Measurements from ENCODE around the gene FOXL1. TPM values are rescaled to one million over a fixed set of nuclear protein-coding genes. Genes with fewer than 3 reads are reported as not detected.

FOXL1 gene
- total RNA-seq, 1 experiment from 2014 or later = 7.5 TPM

DNA sequence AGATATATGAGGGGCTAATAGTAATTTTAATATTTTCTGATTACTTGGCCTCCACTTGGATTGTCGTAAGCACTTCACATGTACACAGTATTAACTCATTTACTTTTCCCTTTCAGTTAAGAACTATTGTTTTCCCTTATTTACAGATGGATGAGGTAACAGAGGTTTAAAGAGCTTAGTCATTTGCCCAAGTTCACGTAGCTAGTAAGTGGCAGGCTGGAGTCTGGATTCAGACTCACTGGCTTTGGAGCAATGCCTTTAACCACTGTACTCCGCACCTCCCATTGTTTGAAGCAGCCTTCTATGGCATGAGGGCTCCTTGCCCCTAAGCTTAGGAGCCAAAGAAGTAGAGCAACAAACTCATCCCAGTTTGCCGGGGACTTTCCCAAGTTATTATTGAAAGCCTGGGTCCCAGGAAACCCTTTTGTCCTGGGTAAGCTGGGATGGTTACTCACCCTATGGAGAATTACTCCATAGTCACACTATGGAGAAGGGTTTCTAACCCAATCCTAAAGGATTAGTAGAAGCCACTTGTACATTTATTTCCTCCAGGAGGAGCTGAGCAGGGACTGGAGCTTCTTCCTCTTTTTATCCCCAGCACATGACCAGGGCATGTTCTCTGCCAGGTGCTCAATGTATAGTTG lies 12.3 kb downstream of the FOXL1 start:
- Histone ChIP-seq H3K9me3 (ENCODE audit: control insufficient read depth in 1 of 2, insufficient read depth in 1 of 2, low read depth in 1 of 2, low read length in 2 of 2) (no peaks in the 10 kb centered on the region), H3K27ac (ENCODE audit: low read depth, low read length) (no peak overlapping the region)
- intact Hi-C loops (cut with micrococcal nuclease) = no loop called here

GRCh38 chr16:86591270-86591669 lies 12.9 kb downstream of the FOXL1 start:
- no peak overlapping the region for H3K4me3 ChIP-seq (replicated peaks in 1 of 2; ENCODE audit: low read depth in 1 of 2, low read length in 2 of 2)
- H3K9me3 ChIP-seq (ENCODE audit: control insufficient read depth in 1 of 2, insufficient read depth in 1 of 2, low read depth in 1 of 2, low read length in 2 of 2) = no peaks in the 10 kb centered on the region
- CTCF ChIA-PET = no interaction called here
- TF ChIP-seq EZH2 (IDR thresholded peaks at IDR 0.05) (no peak), TCF7L2 (IDR thresholded peaks at IDR 0.05; ENCODE audit: borderline replicate concordance, extremely low read depth, insufficient read depth, insufficient read length) (no peak), SIN3A (IDR thresholded peaks at IDR 0.05; ENCODE audit: low read depth) (no peak), POLR2AphosphoS5 (IDR thresholded peaks at IDR 0.05; ENCODE audit: low read depth, low read length) (no peak), ELF1 (IDR thresholded peaks at IDR 0.05; ENCODE audit: borderline replicate concordance, low read depth) (no peak), CTCF (IDR thresholded peaks at IDR 0.05 in 2 of 3, conservative IDR thresholded peaks at IDR 0.05 in 1 of 3; ENCODE audit: borderline replicate concordance in 1 of 3, insufficient read depth in 1 of 3, low read depth in 2 of 3, low read length in 2 of 3) (no peak), JUND (IDR thresholded peaks at IDR 0.05) (no peak), SP1 (IDR thresholded peaks at IDR 0.05; ENCODE audit: low read depth) (no peak), CBX3 (IDR thresholded peaks at IDR 0.05; ENCODE audit: low read depth) (no peak), RAD21 (IDR thresholded peaks at IDR 0.05; ENCODE audit: low read depth) (no peak), REST (IDR thresholded peaks at IDR 0.05; ENCODE audit: low read depth) (no peak), FOSL1 (IDR thresholded peaks at IDR 0.05; ENCODE audit: low read depth) (no peak), SRF (IDR thresholded peaks at IDR 0.05; ENCODE audit: low read depth) (no peak)
- H3K4me1 ChIP-seq (ENCODE audit: control insufficient read depth in 1 of 2, insufficient read depth in 2 of 2, low read length in 2 of 2) = no peaks in the 10 kb centered on the region
- DNase-seq (ENCODE audit: low read depth, low spot score) (no peak), ATAC-seq (no peak)
- intact Hi-C loops (cut with micrococcal nuclease) = no loop called here
- peaks cover 61% of the 10 kb centered on the region for H3K27me3 ChIP-seq (ENCODE audit: insufficient read depth, low read length)
- POLR2A ChIA-PET = no interaction called here
- no TSS peak for BruUV-seq (replicated peaks)
- H3K4me2 ChIP-seq (ENCODE audit: low read length) = no peak overlapping the region
- no peaks in the 10 kb centered on the region for H3K36me3 ChIP-seq (ENCODE audit: control insufficient read depth in 1 of 2, insufficient read depth in 2 of 2, low read length in 2 of 2)
- H2AFZ ChIP-seq (ENCODE audit: low read depth, low read length, poor library complexity, severe bottlenecking) = no peak overlapping the region
- no peaks in the 10 kb centered on the region for H3K79me2 ChIP-seq (ENCODE audit: insufficient read depth, low read length)
- H3K27ac ChIP-seq (ENCODE audit: low read depth, low read length) = no peak overlapping the region
- RAD21 ChIA-PET (ENCODE audit: low non-redundant PET in 1 of 2, low total read pairs in 2 of 2, uncharacterized antibody in 2 of 2, unreplicated experiment in 2 of 2) = no interaction called here
- H3K9me2 ChIP-seq (ENCODE audit: insufficient read depth) = no peaks in the 10 kb centered on the region
- no peaks in the 10 kb centered on the region for H4K20me1 ChIP-seq (ENCODE audit: insufficient read depth)
- H3K9ac ChIP-seq (ENCODE audit: low read length) = no peak overlapping the region

More for the DNA sequence above, 12.3 kb downstream of the FOXL1 start:
- Histone ChIP-seq H3K4me3 (replicated peaks in 1 of 2; ENCODE audit: low read depth in 1 of 2, low read length in 2 of 2) (no peak overlapping the region), H3K27me3 (ENCODE audit: insufficient read depth, low read length) (peaks cover 56% of the 10 kb centered on the region), H3K9ac (ENCODE audit: low read length) (no peak overlapping the region), H3K79me2 (ENCODE audit: insufficient read depth, low read length) (no peaks in the 10 kb centered on the region), H3K4me1 (ENCODE audit: control insufficient read depth in 1 of 2, insufficient read depth in 2 of 2, low read length in 2 of 2) (peaks cover 0 to under 1% of the 10 kb centered on the region in 2 experiments; a peak in 1 of 4 replicates), H3K4me2 (ENCODE audit: low read length) (no peak overlapping the region), H4K20me1 (ENCODE audit: insufficient read depth) (no peaks in the 10 kb centered on the region), H3K9me2 (ENCODE audit: insufficient read depth) (no peaks in the 10 kb centered on the region), H2AFZ (ENCODE audit: low read depth, low read length, poor library complexity, severe bottlenecking) (no peak overlapping the region), H3K36me3 (ENCODE audit: control insufficient read depth in 1 of 2, insufficient read depth in 2 of 2, low read length in 2 of 2) (no peaks in the 10 kb centered on the region)
- RAD21 ChIA-PET (ENCODE audit: low non-redundant PET in 1 of 2, low total read pairs in 2 of 2, uncharacterized antibody in 2 of 2, unreplicated experiment in 2 of 2) = no interaction called here
- BruUV-seq (replicated peaks) = no TSS peak
- TF ChIP-seq POLR2A (IDR thresholded peaks at IDR 0.05; ENCODE audit: borderline replicate concordance, extremely low read depth, insufficient read depth, insufficient read length) (no peak), SRF (IDR thresholded peaks at IDR 0.05; ENCODE audit: low read depth) (no peak), YY1 (IDR thresholded peaks at IDR 0.05; ENCODE audit: extremely low read depth, insufficient replicate concordance, low read depth, low read length) (no peak), ZFX (IDR thresholded peaks at IDR 0.05) (no peak), ELF1 (IDR thresholded peaks at IDR 0.05; ENCODE audit: borderline replicate concordance, low read depth) (no peak)
- TF ChIP-seq, protein P1, sequence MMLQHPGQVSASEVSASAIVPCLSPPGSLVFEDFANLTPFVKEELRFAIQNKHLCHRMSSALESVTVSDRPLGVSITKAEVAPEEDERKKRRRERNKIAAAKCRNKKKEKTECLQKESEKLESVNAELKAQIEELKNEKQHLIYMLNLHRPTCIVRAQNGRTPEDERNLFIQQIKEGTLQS (IDR thresholded peaks at IDR 0.05) = no peak
- POLR2A ChIA-PET = no interaction called here
- ATAC-seq = no peak
- DNase-seq (ENCODE audit: low read depth, low spot score) = no peak
- CTCF ChIA-PET = no interaction called here

All from HCT116 (cell line).